OCI-LY7 (cell line): ENCODE results near the gene TDRD10.

Source experiments
- EZH2phosphoT487 ChIP-seq: fragments of 200-600 bp; sonication (generic); IDR thresholded peaks from 2 replicates; pipeline ENCODE4 v1.6.1; 2018; ENCODE audit warnings: low read depth, borderline replicate concordance, mild to moderate bottlenecking, mixed run types, antibody characterized with exemption, low read length, moderate library complexity, mixed read lengths
- TF ChIP-seq, protein P1 (sequence below): fragments of 200-600 bp; sonication (generic); conservative IDR thresholded peaks from 2 replicates; pipeline ENCODE4 v1.5.1; 2014; ENCODE audit warnings: mild to moderate bottlenecking, antibody characterized with exemption, low read length, moderate library complexity, mixed read lengths

DNA sequence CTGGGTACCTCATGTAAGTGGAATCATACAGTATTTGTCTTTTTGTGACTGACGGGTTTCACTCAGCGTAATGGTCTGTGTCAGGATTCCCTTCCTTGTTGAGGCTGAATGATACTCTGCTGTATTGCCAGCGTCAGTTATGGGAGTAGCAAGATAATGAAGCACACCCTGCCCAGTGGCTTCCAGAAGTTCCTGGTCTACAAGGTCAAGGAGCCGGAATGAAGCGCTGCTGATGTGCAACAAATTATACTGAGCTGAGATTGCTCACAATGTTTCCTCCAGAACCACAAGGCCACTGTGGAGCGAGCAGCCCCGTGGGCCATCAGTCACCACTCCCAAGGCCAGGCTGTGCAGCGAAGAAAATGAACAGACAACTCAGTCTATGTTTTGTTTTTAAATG lies 24.0 kb upstream of the TDRD10 start:
- TF ChIP-seq, protein P1, sequence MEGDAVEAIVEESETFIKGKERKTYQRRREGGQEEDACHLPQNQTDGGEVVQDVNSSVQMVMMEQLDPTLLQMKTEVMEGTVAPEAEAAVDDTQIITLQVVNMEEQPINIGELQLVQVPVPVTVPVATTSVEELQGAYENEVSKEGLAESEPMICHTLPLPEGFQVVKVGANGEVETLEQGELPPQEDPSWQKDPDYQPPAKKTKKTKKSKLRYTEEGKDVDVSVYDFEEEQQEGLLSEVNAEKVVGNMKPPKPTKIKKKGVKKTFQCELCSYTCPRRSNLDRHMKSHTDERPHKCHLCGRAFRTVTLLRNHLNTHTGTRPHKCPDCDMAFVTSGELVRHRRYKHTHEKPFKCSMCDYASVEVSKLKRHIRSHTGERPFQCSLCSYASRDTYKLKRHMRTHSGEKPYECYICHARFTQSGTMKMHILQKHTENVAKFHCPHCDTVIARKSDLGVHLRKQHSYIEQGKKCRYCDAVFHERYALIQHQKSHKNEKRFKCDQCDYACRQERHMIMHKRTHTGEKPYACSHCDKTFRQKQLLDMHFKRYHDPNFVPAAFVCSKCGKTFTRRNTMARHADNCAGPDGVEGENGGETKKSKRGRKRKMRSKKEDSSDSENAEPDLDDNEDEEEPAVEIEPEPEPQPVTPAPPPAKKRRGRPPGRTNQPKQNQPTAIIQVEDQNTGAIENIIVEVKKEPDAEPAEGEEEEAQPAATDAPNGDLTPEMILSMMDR, result no peak
- TF ChIP-seq EZH2phosphoT487, result no peak
